HEK293 (cell line): ENCODE results near the gene SOCS6.

ENCODE experiments used
- CTCF ChIA-PET: fragments of 350-600 bp; formaldehyde crosslinking; extraction: SDS; loops from one replicate; lab custom pipeline; 2021; ENCODE audit warnings: antibody characterized with exemption; lab: Yijun Ruan, JAX
- POLR2A ChIA-PET: fragments of 300-600 bp; formaldehyde crosslinking; extraction: SDS; loops from one replicate; lab custom pipeline; 2020; ENCODE audit warnings: antibody characterized with exemption, inconsistent platforms; lab: Yijun Ruan, JAX
- H3K27ac ChIP-seq: fragments of 200-500 bp; sonication (Bioruptor generic); 2 replicates; pipeline ENCODE4 v1.5.1; 2014; ENCODE audit warnings: low read depth, low read length, control low read depth, inconsistent platforms; ENCODE audit errors: extremely low read depth
- H3K36me3 ChIP-seq, 2 experiments: fragments of 200-500 bp in 1 of 2; sonication (Bioruptor generic) in 1 of 2; 1 replicate in 1 of 2; 2 replicates in 1 of 2; pipeline ENCODE4 v1.5.1; 2014 to 2017; ENCODE audit warnings: inconsistent platforms in 2 of 2, low read length in 2 of 2; ENCODE audit not compliant: control insufficient read depth in 2 of 2, insufficient read depth in 1 of 2
- H3K4me1 ChIP-seq: fragments of 200-500 bp; sonication (Bioruptor generic); 2 replicates; pipeline ENCODE4 v1.5.1; 2014; ENCODE audit warnings: mild to moderate bottlenecking, low read length, inconsistent platforms; ENCODE audit not compliant: control insufficient read depth, insufficient read depth
- H3K4me3 ChIP-seq: 2 replicates; pipeline ENCODE4 v1.5.1; 2011; ENCODE audit warnings: low read depth, mild to moderate bottlenecking, control low read depth, low read length, moderate library complexity
- H3K9me3 ChIP-seq: fragments of 200-500 bp; sonication (Bioruptor generic); 2 replicates; pipeline ENCODE4 v1.5.1; 2014; ENCODE audit warnings: low read depth, low read length, inconsistent platforms; ENCODE audit not compliant: control insufficient read depth, insufficient read depth
- GLI4 ChIP-seq: fragments of 450-650 bp; formaldehyde crosslinking; IDR thresholded peaks from 2 replicates; pipeline ENCODE4 v1.5.1; 2016; ENCODE audit warnings: missing biosample characterization, missing genetic modification characterization
- GLIS1 ChIP-seq: fragments of 450-650 bp; formaldehyde crosslinking; IDR thresholded peaks from 2 replicates; pipeline ENCODE4 v1.5.1; 2016; ENCODE audit warnings: missing biosample characterization, missing genetic modification characterization
- GLIS2 ChIP-seq: fragments of 450-650 bp; formaldehyde crosslinking; IDR thresholded peaks from 2 replicates; pipeline ENCODE4 v1.5.1; 2016; ENCODE audit warnings: missing biosample characterization, missing genetic modification characterization
- KLF17 ChIP-seq: fragments of 450-650 bp; formaldehyde crosslinking; IDR thresholded peaks from 2 replicates; pipeline ENCODE4 v1.5.1; 2016; ENCODE audit warnings: missing biosample characterization, missing genetic modification characterization
- MEIS1 ChIP-seq: sonication (generic); formaldehyde crosslinking; IDR thresholded peaks from 2 replicates; pipeline ENCODE4 v1.8.1; 2022; ENCODE audit warnings: missing genetic modification reagents, mild to moderate bottlenecking, borderline replicate concordance
- SALL2 ChIP-seq: fragments of 450-650 bp; formaldehyde crosslinking; IDR thresholded peaks from 2 replicates; pipeline ENCODE4 v1.5.0; 2017; ENCODE audit warnings: missing biosample characterization, mild to moderate bottlenecking, missing genetic modification characterization, borderline replicate concordance
- ZBTB48 ChIP-seq: fragments of 450-650 bp; formaldehyde crosslinking; IDR thresholded peaks from 2 replicates; pipeline ENCODE4 v1.5.1; 2016; ENCODE audit warnings: missing biosample characterization, missing genetic modification characterization
- ZFP37 ChIP-seq: fragments of 450-650 bp; formaldehyde crosslinking; IDR thresholded peaks from 2 replicates; pipeline ENCODE4 v1.5.1; 2016; ENCODE audit warnings: missing biosample characterization, missing genetic modification characterization
- ZFP41 ChIP-seq: fragments of 450-650 bp; formaldehyde crosslinking; IDR thresholded peaks from 2 replicates; pipeline ENCODE4 v1.5.1; 2016; ENCODE audit warnings: missing biosample characterization, missing genetic modification characterization, borderline replicate concordance
- ZNF148 ChIP-seq: fragments of 450-650 bp; formaldehyde crosslinking; IDR thresholded peaks from 2 replicates; pipeline ENCODE4 v1.5.0; 2017; ENCODE audit warnings: missing biosample characterization, missing genetic modification characterization, borderline replicate concordance
- ZNF184 ChIP-seq: fragments of 450-650 bp; IDR thresholded peaks from 2 replicates; pipeline ENCODE4 v1.5.1; 2018; ENCODE audit warnings: missing biosample characterization, mild to moderate bottlenecking, missing genetic modification characterization
- ZNF223 ChIP-seq: fragments of 450-650 bp; formaldehyde crosslinking; IDR thresholded peaks from 2 replicates; pipeline ENCODE4 v1.5.1; 2016; ENCODE audit warnings: missing biosample characterization, missing genetic modification characterization
- ZNF335 ChIP-seq: fragments of 450-650 bp; formaldehyde crosslinking; conservative IDR thresholded peaks from 2 replicates; pipeline ENCODE4 v1.5.1; 2016; ENCODE audit warnings: missing biosample characterization, missing genetic modification characterization
- ZNF391 ChIP-seq: fragments of 450-650 bp; formaldehyde crosslinking; IDR thresholded peaks from 2 replicates; pipeline ENCODE4 v1.5.1; 2016; ENCODE audit warnings: low read depth, missing biosample characterization, missing genetic modification characterization, borderline replicate concordance
- ZNF404 ChIP-seq: fragments of 450-650 bp; formaldehyde crosslinking; IDR thresholded peaks from 2 replicates; pipeline ENCODE4 v1.5.1; 2017; ENCODE audit warnings: missing biosample characterization, missing genetic modification characterization
- ZNF596 ChIP-seq: fragments of 450-650 bp; IDR thresholded peaks from 2 replicates; pipeline ENCODE4 v1.5.0; 2018; ENCODE audit warnings: missing biosample characterization, mild to moderate bottlenecking, missing genetic modification characterization, moderate library complexity
- ZNF600 ChIP-seq: fragments of 450-650 bp; formaldehyde crosslinking; IDR thresholded peaks from 2 replicates; pipeline ENCODE4 v1.5.1; 2016; ENCODE audit warnings: missing biosample characterization, missing genetic modification characterization
- ZNF692 ChIP-seq: fragments of 450-650 bp; formaldehyde crosslinking; IDR thresholded peaks from 2 replicates; pipeline ENCODE4 v1.5.1; 2016; ENCODE audit warnings: missing biosample characterization, missing genetic modification characterization
- ZNF747 ChIP-seq: fragments of 450-650 bp; formaldehyde crosslinking; IDR thresholded peaks from 2 replicates; pipeline ENCODE4 v1.5.1; 2016; ENCODE audit warnings: missing biosample characterization, missing genetic modification characterization
- ZNF785 ChIP-seq: fragments of 450-650 bp; formaldehyde crosslinking; IDR thresholded peaks from 2 replicates; pipeline ENCODE4 v1.5.1; 2016; ENCODE audit warnings: missing biosample characterization, missing genetic modification characterization
- ZSCAN18 ChIP-seq: fragments of 450-650 bp; formaldehyde crosslinking; IDR thresholded peaks from 2 replicates; pipeline ENCODE4 v1.5.1; 2016; ENCODE audit warnings: missing biosample characterization, missing genetic modification characterization
- ZXDB ChIP-seq: fragments of 450-650 bp; formaldehyde crosslinking; IDR thresholded peaks from 2 replicates; pipeline ENCODE4 v1.5.1; 2016; ENCODE audit warnings: missing biosample characterization, missing genetic modification characterization

Gene SOCS6

GRCh38 chr18:70289351-70290312, 787 bp downstream of the SOCS6 start (continued):
- TF ChIP-seq ZSCAN18 (tag by site-specific recombination) (no peak), ZFP41 (tag by site-specific recombination) (no peak), ZNF335 (tag by site-specific recombination) (peak; percentile 40), ZNF600 (tag by site-specific recombination) (peak; percentile 23; the same call in 1 of the 2 replicates), SALL2 (tag by site-specific recombination) (no peak), ZFP37 (0 out of 2 replicates have a peak, but pooled peaks have one; percentile 35), ZNF223 (tag by site-specific recombination) (peak; percentile 91), ZNF184 (no peak), ZNF747 (no peak), KLF17 (tag by site-specific recombination) (no peak), ZXDB (peak; percentile 52), ZNF404 (tag by site-specific recombination) (no peak), ZBTB48 (peak; percentile 86; the same call in 1 of the 2 replicates), ZNF596 (no peak), GLIS1 (no peak), GLIS2 (tag by site-specific recombination) (no peak), MEIS1 (CRISPR knock-in tag) (no peak), ZNF785 (no peak), ZNF391 (tag by site-specific recombination) (no peak), GLI4 (tag by site-specific recombination) (no peak)

- no peak for TF ChIP-seq ZNF148 (tag by site-specific recombination)
- TF ChIP-seq ZNF692 (tag by site-specific recombination): 0 out of 2 replicates have a peak, but pooled peaks have one; percentile 46
- Histone ChIP-seq H3K4me1 (peaks cover 25% of the 10 kb centered on the region), H3K9me3 (no peaks in the 10 kb centered on the region), H3K27ac (no peak overlapping the region), H3K4me3 (peak overlapping the region; percentile 66), H3K36me3 (no peaks in the 10 kb centered on the region; a peak in 1 of 3 replicates)
- ChIA-PET CTCF (interaction anchor here (1.2 to 1.5 kb wide), 3 partner anchors 10 to 144 kb away, joined by 3 to 4 read pairs (median 3); no protein-coding TSS in a partner anchor), POLR2A (no interaction called here)
Measured at GRCh38 chr18:70290482-70291294, 1.8 kb downstream of the SOCS6 start.
